ENCODE measurements around the gene SDF4.

The SDF4 gene

GRCh38 chr1:1175221-1176062 lies 56.4 kb downstream of the SDF4 start:
- no peak for DNase-seq

GRCh38 chr1:1173793-1174415 lies 57.9 kb downstream of the SDF4 start, which contains the start of gene TTLL10:
TSS of gene TTLL10 (plus strand) at chr1:1173880. CDS start at chr1:1179216, 5,336 bp downstream.
- DNase-seq: no peak

- DNase-seq: no peak
Measured at GRCh38 chr1:1173061-1173792, 58.6 kb downstream of the SDF4 start.

- no peak for DNase-seq
Measured at GRCh38 chr1:1171546-1172340, 60.1 kb downstream of the SDF4 start.

GRCh38 chr1:1171161-1171545 lies 60.6 kb downstream of the SDF4 start:
- DNase-seq: no peak

GRCh38 chr1:1170215-1171091 lies 61.3 kb downstream of the SDF4 start:
- DNase-seq: no peak

GRCh38 chr1:1169429-1170214 lies 62.2 kb downstream of the SDF4 start:
- DNase-seq: no peak

GRCh38 chr1:1168451-1169411 lies 63.1 kb downstream of the SDF4 start:
- no peak for DNase-seq

GRCh38 chr1:1167841-1168450 lies 63.9 kb downstream of the SDF4 start:
- DNase-seq: no peak

GRCh38 chr1:1167398-1167821 lies 64.4 kb downstream of the SDF4 start:
- no peak for DNase-seq

Data from COR-L47 (cell line).